Loucy (cell line): ENCODE results near the gene BRPF3.

Experiments used
- EZH2phosphoT487 ChIP-seq: fragments of 200-600 bp; IDR thresholded peaks from 2 replicates; pipeline ENCODE4 v1.6.1; 2018; ENCODE audit warnings: antibody characterized with exemption, mild to moderate bottlenecking, moderate library complexity, borderline replicate concordance
- TF ChIP-seq, protein P1 (sequence below): fragments of 200-600 bp; sonication (generic); conservative IDR thresholded peaks from 2 replicates; pipeline ENCODE4 v1.5.1; 2014; ENCODE audit warnings: mild to moderate bottlenecking, antibody characterized with exemption, low read length

DNA sequence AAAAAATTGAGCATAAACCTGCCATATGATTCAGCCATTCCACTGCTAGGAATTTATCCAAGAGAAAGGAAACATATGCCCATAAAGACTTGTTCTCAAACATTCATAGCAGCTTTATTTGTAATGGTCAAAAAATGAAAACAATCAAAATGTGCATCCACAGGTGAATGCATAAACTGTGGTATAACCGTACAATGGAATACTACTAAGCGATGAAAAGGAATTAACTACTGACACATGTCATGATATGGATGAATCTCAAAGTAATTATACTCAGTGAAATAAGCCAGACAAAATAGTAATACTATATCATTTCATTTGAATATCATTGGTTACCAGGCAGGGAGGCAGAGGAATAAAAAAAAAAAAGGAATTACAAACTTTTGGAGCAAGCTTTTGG is 25.8 kb upstream of the BRPF3 start:
- TF ChIP-seq, protein P1, sequence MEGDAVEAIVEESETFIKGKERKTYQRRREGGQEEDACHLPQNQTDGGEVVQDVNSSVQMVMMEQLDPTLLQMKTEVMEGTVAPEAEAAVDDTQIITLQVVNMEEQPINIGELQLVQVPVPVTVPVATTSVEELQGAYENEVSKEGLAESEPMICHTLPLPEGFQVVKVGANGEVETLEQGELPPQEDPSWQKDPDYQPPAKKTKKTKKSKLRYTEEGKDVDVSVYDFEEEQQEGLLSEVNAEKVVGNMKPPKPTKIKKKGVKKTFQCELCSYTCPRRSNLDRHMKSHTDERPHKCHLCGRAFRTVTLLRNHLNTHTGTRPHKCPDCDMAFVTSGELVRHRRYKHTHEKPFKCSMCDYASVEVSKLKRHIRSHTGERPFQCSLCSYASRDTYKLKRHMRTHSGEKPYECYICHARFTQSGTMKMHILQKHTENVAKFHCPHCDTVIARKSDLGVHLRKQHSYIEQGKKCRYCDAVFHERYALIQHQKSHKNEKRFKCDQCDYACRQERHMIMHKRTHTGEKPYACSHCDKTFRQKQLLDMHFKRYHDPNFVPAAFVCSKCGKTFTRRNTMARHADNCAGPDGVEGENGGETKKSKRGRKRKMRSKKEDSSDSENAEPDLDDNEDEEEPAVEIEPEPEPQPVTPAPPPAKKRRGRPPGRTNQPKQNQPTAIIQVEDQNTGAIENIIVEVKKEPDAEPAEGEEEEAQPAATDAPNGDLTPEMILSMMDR, result no peak
- no peak for TF ChIP-seq EZH2phosphoT487
